Glomerular visceral epithelial cell (primary cell): Measurements from ENCODE around the gene OPRM1.
A peak's percentile ranks its signal among the peaks of the same experiment; 100 is the strongest.

Source experiments
- DNase-seq: peaks from one replicate; pipeline ENCODE4 v3.0.0-alpha.2; 2016; ENCODE audit errors: extremely low spot score

The OPRM1 gene

GRCh38 chr6:154080461-154081189 lies 41.6 kb downstream of the OPRM1 start:
- no peak for DNase-seq

- peak; percentile 52 for DNase-seq
Measured at GRCh38 chr6:154086510-154086909, 47.5 kb downstream of the OPRM1 start.

- DNase-seq, result no peak
Measured at GRCh38 chr6:154092326-154092962, 53.4 kb downstream of the OPRM1 start.

GRCh38 chr6:154093231-154094044 lies 54.4 kb downstream of the OPRM1 start:
- no peak for DNase-seq

- DNase-seq, result no peak
Measured at GRCh38 chr6:154095571-154095970, 56.5 kb downstream of the OPRM1 start.

- DNase-seq, result no peak
Measured at GRCh38 chr6:154096316-154096715, 57.3 kb downstream of the OPRM1 start.

GRCh38 chr6:154096834-154097233 lies 57.8 kb downstream of the OPRM1 start:
- no peak for DNase-seq

- DNase-seq, result no peak
Measured at GRCh38 chr6:154099211-154099610, 60.2 kb downstream of the OPRM1 start.

GRCh38 chr6:154106251-154106650 lies 67.2 kb downstream of the OPRM1 start:
- no peak for DNase-seq

GRCh38 chr6:154111025-154111424 lies 72.0 kb downstream of the OPRM1 start:
- DNase-seq, result no peak

- peak; percentile 49 for DNase-seq
Measured at GRCh38 chr6:154112181-154112809, 73.3 kb downstream of the OPRM1 start.

GRCh38 chr6:154113392-154113791 lies 74.4 kb downstream of the OPRM1 start:
- DNase-seq, result no peak

GRCh38 chr6:154117485-154117884 lies 78.4 kb downstream of the OPRM1 start:
- DNase-seq, result no peak

GRCh38 chr6:154122195-154122925 lies 83.3 kb downstream of the OPRM1 start:
- no peak for DNase-seq

- DNase-seq, result no peak
Measured at GRCh38 chr6:154123155-154123956, 84.3 kb downstream of the OPRM1 start.

GRCh38 chr6:154125421-154125820 lies 86.4 kb downstream of the OPRM1 start:
- DNase-seq, result no peak

GRCh38 chr6:154127657-154128056 lies 88.6 kb downstream of the OPRM1 start:
- DNase-seq, result no peak

- no peak for DNase-seq
Measured at GRCh38 chr6:154134471-154135147, 95.6 kb downstream of the OPRM1 start.

GRCh38 chr6:154138793-154139192 lies 99.8 kb downstream of the OPRM1 start:
- no peak for DNase-seq

- DNase-seq, result no peak
Measured at GRCh38 chr6:154139892-154140291, 100.9 kb downstream of the OPRM1 start.
